ENCODE data around the gene LAMC2. TPM values are rescaled to one million over a fixed set of nuclear protein-coding genes. Genes with fewer than 3 reads are reported as not detected.
"Not testable (repeated sequence)": the region's sequence is repeated elsewhere in the genome, so short reads cannot be mapped to it uniquely, and the experiment has no call there.

Gene LAMC2
- total and polyA plus RNA-seq, 11 donors, result 0.50 to 15.4 (median 1.5) TPM

- Histone ChIP-seq H3K27me3 (no peaks in the 10 kb centered on the region), H3K9me3 (peaks cover 0 to 3% (median 0%) of the 10 kb centered on the region in 12 donors), H3K4me3 (no peak overlapping the region), H3K27ac (peak overlapping the region in 1 of 12 donors; percentile 51), H3K4me1 (peaks cover 0 to 22% (median 10%) of the 10 kb centered on the region in 12 donors), H3K36me3 (peaks cover 0 to 25% (median 14%) of the 10 kb centered on the region in 9 donors)
- no peak for DNase-seq
- TF ChIP-seq CTCF (IDR thresholded peaks at IDR 0.05) (no peak), POLR2A (IDR thresholded peaks at IDR 0.05) (no peak)
- no peak for ATAC-seq
- intact Hi-C loops (cut with DNase I), result loop anchor here in 5 of 10 donors (5.0 to 10.0 kb wide), 4 partner anchors 35 to 263 kb away; no protein-coding TSS in a partner anchor
- 47 to 89% (median 81%) methylated on average over 2 of the region's 2 CpGs for WGBS, 4 donors
Observed at GRCh38 chr1:183147735-183148134, 38.3 kb upstream of the LAMC2 start.

- H3K27me3 ChIP-seq, result no peaks in the 10 kb centered on the region
- H3K4me3 ChIP-seq, result no peak overlapping the region
- 29 to 40% (median 36%) methylated on average over 5 of the region's 5 CpGs for WGBS, 4 donors
- no peak for DNase-seq
- intact Hi-C loops (cut with DNase I), result loop anchor here in 5 of 10 donors (5.0 to 10.0 kb wide), 4 partner anchors 34 to 264 kb away; no protein-coding TSS in a partner anchor
- H3K36me3 ChIP-seq, result peaks cover 0 to 17% (median 8%) of the 10 kb centered on the region in 9 donors
- TF ChIP-seq CTCF (IDR thresholded peaks at IDR 0.05) (no peak), POLR2A (IDR thresholded peaks at IDR 0.05) (no peak)
- peak overlapping the region in 9 of 12 donors; percentile 3 to 61 (median 33) for H3K27ac ChIP-seq
- peaks cover 0 to 3% (median 0%) of the 10 kb centered on the region in 12 donors for H3K9me3 ChIP-seq
- peaks cover 0 to 19% (median 10%) of the 10 kb centered on the region in 12 donors for H3K4me1 ChIP-seq
- ATAC-seq, result peak; percentile 63 to 83 (median 72)
Observed at GRCh38 chr1:183148599-183148998, 37.5 kb upstream of the LAMC2 start.

GRCh38 chr1:183149273-183149672, 36.8 kb upstream of the LAMC2 start:
- WGBS, 4 donors, result 71 to 88% (median 78%) methylated on average over 1 of the region's 1 CpG
- Histone ChIP-seq H3K27me3 (no peaks in the 10 kb centered on the region), H3K36me3 (peaks cover 0 to 11% (median 3%) of the 10 kb centered on the region in 9 donors), H3K27ac (peak overlapping the region in 6 of 12 donors; percentile 3 to 61 (median 39)), H3K4me1 (peaks cover 0 to 16% (median 10%) of the 10 kb centered on the region in 12 donors), H3K9me3 (peaks cover 0 to 3% (median 0%) of the 10 kb centered on the region in 12 donors), H3K4me3 (no peak overlapping the region)
- TF ChIP-seq CTCF (IDR thresholded peaks at IDR 0.05) (no peak), POLR2A (IDR thresholded peaks at IDR 0.05) (no peak)
- intact Hi-C loops (cut with DNase I), result loop anchor here in 5 of 10 donors (5.0 to 10.0 kb wide), 4 partner anchors 33 to 264 kb away; no protein-coding TSS in a partner anchor
- DNase-seq (no peak), ATAC-seq (no peak)

DNA sequence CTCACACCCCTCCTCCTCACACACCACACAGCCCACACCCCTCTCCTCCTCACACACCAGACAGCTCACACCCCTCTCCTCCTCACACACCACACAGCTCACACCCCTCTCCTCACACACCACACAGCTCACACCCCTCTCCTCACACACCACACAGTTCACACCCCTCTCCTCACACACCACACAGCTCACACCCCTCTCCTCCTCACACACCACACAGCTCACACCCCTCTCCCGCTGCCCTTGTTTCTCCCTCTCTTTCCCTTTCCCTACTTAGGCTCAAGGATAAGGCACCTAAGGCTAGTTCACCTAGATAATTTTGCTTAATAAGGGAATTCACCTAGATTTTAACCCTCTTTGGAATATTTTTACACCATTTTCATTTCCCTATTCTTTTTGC, 36.0 kb upstream of the LAMC2 start:
- H3K36me3 ChIP-seq; H3K4me3 ChIP-seq; DNase-seq; ATAC-seq; H3K27me3 ChIP-seq; H3K27ac ChIP-seq; H3K9me3 ChIP-seq; intact Hi-C loops (cut with DNase I): not testable (repeated sequence)
- 95 to 100% (median 98%) methylated on average over 1 of the region's 1 CpG for WGBS, 4 donors
- peaks cover 0 to 16% (median 10%) of the 10 kb centered on the region in 12 donors for H3K4me1 ChIP-seq

DNA sequence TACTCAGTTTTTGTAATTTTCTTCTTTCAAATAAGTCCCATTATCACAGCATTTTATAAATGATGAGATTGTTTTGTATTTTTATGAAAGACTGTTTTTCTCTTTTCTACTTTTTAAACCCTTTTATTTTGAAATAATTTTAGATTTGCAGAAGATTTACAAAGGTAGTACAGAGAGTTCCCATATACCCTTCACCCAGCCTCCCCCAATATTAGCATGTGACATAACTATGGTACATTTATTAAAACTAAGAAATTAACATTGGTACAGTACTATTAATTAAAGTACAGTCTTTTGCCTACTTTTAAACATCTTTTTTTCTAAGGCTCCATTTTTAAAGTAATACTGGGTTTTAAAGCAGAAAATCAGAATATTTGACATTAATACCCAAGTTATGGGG, 35.6 kb upstream of the LAMC2 start:
- ATAC-seq (no peak), DNase-seq (no peak)
- H3K27me3 ChIP-seq, result no peaks in the 10 kb centered on the region
- no peak overlapping the region for H3K4me3 ChIP-seq
- no peak for TF ChIP-seq CTCF (IDR thresholded peaks at IDR 0.05)
- TF ChIP-seq POLR2A (IDR thresholded peaks at IDR 0.05), result no peak
- intact Hi-C loops (cut with DNase I), result no loop called here
- no peaks in the 10 kb centered on the region for H3K36me3 ChIP-seq
- peaks cover 0 to 16% (median 10%) of the 10 kb centered on the region in 12 donors for H3K4me1 ChIP-seq
- no peak overlapping the region for H3K27ac ChIP-seq
- peaks cover 0 to 3% (median 0%) of the 10 kb centered on the region in 12 donors for H3K9me3 ChIP-seq
